MV-4-11 (cell line): ENCODE measurements around the gene DLK2.

Experiments
- DNase-seq: peaks from one replicate; lab custom pipeline; 2025; lab: John Stamatoyannopoulos, UW

DLK2 gene

DNA sequence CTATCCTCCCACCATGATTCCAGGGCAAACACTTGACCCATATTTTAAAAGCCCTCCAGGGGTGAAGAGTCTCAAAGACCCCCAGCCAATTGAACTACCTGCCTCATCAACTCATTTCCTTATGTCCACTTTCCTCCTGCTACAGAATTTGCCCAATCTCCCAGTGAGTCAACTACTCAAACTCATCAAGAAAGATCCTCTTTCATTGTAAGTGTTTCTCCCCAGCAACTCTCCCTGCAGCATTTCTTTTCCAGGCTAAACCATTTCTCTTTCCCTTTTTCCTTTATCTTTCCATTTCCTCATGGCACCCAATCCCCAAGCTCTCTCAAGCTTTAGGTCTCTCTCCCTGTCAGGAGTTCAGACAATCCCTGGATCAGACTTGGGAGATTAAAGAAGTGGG, 1.5 kb downstream of the DLK2 start:
- DNase-seq, result no peak

DNA sequence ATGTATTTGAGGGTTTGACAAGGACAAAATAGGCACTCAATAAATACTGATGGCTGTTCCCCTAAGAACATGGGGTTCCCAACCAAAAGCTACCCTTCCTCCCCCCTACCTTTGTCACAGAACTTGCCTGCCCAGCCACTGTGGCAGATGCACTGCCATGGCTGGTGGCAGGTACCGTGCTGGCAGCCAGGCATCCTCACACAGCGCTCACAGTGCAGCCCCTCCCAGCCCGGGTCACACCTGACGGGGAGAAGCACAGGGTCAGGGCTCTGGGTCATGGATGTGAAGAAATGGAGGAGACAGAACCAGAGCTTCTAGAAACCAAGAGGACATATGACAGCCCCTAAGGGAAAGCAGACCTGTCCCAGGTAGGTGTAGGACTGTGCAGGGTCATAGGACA, 2.5 kb downstream of the DLK2 start:
- no peak for DNase-seq

DNA sequence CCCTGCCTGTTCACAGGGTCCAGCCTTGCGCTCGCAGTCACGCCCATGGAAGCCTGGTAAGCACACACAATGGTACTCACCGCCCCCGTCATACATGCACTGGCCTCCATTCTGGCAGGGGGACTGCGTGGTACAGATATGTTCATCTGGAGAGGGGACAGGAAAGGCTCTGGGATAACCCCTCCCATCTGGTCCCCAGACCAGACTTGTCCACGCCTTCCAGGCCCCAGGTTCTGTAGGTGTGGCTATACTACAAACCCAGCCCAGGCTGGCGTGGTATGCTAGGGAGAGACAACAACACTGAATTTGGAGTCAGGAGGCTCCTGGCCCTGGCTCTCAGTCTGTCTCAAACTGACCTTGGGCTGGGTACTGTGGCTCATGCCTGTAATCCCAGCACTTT, 3.4 kb downstream of the DLK2 start:
- no peak for DNase-seq

DNA sequence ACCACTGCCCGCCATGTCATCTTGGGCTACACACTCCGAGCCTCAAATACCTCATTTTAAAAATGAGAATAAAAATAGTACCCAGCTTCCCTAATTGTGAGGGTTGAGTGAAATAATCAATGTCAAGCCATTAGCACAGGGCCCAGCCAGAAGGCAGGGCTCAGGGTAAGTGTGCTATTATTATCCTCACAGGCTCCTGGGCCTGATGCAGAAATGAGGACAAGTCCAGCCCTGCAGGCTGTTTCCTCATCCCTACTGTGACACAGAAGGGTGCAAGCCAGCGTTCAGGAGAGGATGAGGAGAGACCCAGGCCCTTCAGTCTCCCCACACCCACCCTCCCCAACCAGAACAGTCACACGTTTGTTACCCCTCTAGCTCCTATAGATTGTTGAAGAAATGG, 4.0 kb downstream of the DLK2 start:
- no peak for DNase-seq

DNA sequence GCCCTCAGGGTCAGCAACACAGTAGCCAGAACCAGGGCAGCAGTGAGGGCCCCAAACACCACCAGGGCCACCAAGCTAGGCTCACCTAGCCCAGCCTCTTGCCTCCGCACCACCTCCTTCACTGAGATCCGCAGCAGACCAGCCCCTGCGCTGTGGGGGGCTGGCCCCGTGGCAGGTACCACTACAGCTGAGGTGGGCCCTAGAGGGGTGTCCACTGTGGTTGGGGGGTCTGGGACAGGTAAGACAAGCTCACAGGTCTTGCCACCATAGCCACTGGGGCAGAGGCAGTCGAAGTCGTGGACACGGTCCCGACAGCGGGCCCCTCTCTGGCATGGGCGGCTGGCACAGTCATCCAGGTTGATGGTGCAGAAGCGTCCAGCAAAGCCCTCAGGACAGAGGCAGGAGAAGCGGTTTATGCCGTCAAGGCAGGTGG, 4.6 kb downstream of the DLK2 start:
- DNase-seq, result no peak

DNA sequence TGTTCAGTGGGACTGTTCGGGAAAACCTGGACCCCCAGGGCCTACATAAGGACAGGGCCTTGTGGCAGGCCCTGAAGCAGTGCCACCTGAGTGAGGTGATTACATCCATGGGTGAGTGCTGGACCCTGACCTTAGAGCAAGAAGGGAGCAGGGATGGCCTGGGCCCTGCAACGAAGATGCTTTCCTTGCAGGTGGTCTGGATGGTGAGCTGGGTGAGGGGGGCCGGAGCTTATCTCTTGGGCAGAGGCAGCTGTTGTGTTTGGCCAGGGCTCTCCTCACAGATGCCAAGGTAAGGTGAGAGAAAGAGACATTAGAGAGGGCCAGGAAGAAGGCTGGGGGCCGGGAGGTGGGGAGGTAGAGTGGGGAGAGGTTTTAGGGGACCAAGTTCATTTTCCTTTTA, 6.4 kb downstream of the DLK2 start:
- no peak for DNase-seq

DNA sequence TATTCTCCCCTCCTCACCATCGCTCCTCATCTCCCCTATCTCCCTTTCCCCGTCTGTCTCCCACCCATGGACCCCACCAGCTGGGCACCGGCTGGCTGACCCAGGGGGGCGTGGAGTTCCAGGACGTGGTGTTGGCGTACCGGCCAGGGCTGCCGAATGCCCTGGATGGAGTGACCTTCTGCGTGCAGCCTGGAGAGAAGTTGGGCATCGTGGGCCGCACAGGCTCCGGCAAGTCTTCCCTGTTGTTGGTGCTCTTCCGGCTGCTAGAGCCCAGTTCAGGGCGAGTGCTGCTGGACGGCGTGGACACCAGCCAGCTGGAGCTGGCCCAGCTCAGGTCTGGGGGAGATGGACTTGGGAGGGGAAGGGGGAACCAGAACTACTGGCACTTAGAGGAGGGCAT, 7.7 kb downstream of the DLK2 start:
- no peak for DNase-seq

DNA sequence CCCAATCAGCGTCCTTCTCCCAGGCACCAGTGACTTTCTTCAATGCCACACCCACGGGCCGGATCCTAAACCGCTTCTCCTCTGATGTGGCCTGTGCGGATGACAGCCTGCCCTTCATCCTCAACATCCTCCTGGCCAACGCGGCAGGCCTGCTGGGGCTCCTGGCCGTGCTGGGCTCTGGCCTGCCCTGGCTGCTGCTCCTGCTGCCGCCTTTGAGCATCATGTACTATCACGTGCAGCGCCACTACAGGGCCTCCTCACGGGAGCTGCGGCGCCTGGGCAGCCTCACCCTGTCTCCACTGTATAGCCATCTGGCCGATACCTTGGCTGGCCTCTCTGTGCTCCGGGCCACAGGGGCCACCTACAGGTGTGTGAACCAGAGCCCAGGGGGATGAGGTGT, 9.8 kb downstream of the DLK2 start:
- DNase-seq, result no peak

DNA sequence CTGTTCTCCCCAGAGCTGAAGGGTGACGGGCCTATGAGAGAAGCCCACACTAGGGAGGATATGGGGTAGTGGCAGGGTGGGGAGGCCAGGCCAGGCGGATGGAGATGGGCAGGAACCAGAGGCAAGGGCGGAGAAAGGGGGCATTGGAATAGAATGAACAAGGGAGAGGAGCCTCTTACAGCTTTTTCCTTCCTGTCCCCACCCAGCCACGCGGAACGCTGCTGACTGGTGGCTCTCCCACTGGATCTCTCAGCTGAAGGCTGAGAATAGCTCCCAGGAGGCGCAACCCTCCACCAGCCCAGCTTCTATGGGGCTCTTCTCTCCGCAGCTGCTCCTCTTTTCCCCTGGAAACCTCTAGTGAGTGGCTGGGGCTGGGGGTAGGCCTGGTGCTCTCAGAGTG, 10.8 kb downstream of the DLK2 start:
- no peak for DNase-seq

DNA sequence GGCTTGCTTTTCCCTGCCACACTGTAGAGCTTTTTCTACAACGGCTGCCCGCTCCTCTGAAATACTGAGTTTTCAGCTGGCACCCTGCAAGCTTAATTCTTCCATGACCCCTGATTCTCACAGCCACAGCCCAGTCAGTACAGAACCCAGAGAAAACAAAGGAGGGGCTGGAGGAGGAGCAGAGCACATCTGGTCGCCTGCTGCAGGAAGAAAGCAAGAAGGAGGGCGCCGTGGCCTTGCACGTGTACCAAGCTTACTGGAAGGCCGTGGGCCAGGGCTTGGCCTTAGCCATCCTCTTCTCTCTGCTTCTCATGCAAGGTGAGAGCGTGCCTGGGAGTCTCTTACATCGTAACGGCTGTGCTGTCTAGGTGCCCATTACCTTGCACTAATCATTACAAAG, 11.3 kb downstream of the DLK2 start:
- DNase-seq, result no peak

DNA sequence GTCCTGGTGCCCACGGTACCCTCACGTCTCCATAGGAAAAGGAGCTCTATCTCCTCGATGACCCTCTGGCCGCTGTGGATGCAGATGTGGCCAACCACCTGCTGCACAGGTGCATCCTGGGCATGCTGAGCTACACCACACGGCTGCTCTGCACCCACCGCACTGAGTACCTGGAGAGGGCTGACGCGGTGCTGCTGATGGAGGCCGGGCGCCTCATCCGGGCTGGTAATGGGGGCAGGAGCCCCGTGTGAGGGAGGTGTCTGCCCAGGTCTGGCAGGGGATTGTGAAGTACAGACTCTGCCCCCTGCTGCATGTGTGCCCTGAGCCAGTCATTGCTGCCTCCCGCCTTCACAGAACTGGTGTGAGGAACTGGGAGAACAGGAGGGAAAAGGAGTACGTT, 12.4 kb downstream of the DLK2 start:
- DNase-seq, result no peak

DNA sequence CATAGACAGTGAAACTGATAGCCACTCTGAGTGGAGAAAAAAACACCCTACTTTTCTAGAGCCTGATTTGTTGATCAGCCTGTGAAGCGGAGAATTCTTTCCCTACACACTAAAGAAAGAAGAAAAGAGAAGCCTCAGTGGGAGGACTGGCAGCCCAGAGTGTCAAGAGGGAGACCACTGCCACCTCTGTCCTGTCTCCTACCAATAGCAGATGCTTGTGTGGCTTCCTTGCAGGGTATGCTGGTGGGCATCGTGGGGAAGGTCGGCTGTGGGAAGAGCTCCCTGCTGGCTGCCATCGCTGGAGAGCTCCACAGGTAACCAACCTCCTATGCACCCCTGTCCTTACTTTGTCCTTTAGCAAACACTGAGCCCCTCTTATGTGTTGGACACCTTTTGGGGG, 17.6 kb downstream of the DLK2 start:
- no peak for DNase-seq

DNA sequence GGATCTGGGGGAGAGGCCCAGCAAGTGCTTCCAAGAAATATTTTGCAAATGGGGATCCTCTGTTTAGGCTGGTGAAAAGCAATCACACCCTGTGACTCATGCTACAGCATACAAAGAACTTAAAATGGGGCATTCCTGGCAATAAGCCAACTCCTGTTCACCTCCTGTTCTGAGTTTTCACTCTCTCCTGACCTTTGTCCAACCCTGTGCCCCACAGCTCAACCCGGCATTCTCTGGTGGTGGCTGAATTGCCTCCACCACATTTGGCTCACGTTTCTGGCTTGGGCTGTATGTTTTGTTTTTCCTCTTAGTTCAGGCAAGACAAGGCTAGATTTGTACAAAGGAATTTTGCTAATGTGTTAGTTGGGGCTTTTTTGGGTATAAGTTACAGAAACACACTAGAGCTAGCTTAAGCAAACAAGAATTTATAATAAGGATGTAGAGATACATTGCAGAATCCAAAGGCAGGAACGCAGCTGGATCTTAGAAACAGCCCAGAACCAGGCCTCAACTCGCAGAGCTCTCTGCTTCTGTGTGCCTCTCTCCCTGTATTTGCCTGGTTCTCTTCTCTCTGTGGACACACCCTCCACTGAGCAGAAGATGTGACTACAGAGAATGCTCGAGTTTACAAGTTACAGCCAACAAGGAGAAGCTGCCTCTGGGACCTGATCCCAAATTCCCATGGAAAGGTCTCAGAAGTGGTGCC, 18.6 kb downstream of the DLK2 start:
- DNase-seq, result no peak

DNA sequence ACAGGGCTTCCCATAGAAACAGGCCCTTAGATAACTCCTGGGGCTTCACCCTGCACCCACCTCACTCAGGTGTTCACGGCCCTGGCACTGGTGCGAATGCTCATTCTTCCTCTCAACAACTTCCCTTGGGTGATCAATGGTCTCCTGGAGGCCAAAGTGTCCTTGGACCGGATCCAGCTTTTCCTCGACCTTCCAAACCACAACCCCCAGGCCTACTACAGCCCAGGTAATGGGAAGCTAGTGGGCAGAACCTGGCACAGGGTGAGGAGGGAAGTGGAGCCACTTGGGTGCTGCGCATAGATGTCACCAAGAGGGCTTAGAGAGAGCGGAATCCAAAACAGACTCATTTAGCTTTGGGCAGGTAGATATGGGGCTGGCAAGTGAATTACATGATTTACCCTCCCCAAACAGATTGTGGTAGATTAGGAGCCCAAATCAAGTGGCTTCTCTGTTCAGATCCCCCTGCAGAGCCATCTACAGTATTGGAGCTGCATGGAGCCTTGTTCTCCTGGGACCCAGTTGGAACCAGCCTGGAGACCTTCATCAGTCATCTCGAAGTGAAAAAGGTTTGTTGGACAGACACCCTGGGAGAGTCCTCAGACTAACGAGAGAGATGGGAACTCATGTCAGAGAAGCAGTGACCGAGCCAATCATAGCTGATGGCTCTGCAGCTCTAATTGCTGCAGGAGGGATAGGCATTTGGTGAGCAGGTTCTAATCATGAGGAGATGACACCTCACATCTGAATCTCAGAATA, 19.5 kb downstream of the DLK2 start:
- no peak for DNase-seq

DNA sequence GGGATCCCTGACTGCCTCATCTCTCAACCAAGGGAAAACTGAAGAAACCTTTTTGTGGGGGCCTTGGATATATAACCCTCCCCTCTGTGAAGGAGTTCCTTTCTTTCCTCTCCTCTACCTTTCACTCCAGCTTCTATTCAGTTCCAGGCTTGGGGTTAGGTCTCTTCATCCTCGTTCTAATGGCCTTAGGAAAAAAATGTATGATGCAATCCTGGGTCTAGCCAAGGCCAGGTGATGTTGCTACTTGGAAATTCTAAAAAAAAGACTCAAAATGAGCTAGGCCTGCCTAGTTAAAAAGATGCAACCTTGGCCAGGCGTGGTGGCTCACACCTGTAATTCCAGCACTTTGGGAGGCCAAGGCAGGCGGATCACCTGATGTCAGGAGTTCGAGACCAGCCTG, 20.4 kb downstream of the DLK2 start:
- DNase-seq, result no peak

DNA sequence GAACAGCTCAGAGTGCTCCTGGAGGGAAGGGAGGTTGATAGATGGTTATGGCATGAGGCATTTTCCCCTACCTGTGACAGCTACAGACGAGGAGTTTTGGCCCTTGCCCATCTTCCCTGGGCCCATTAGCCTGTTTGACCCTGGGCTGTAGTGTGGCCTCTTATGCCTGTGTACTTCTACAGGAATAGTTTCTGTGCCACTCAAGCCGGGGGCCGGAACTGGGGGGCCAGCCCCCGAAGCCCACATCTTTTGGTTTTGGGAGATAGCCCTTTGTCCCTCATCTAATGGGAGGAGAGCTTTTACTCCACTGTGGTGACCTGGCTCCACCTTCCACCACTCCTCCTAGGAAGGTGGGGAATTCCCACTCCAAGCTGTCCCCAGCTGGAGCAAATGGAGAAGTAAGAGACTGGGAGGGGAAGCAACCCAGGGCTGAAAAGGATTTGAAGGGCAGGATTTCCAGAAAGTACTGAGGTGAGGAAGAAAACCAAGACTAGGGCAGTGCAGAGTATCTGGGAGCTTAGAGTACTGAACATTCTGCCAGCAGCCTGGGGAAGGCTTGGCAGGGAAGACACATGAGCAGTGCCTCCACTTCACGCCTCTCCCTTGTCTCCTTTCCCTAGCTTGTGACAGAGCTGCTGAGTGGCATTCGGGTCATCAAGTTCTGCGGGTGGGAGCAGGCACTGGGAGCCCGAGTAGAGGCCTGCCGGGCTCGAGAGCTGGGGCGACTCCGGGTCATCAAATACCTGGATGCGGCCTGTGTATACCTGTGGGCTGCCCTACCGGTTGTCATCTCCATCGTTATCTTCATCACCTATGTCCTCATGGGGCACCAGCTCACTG, 21.1 kb downstream of the DLK2 start:
- no peak for DNase-seq

DNA sequence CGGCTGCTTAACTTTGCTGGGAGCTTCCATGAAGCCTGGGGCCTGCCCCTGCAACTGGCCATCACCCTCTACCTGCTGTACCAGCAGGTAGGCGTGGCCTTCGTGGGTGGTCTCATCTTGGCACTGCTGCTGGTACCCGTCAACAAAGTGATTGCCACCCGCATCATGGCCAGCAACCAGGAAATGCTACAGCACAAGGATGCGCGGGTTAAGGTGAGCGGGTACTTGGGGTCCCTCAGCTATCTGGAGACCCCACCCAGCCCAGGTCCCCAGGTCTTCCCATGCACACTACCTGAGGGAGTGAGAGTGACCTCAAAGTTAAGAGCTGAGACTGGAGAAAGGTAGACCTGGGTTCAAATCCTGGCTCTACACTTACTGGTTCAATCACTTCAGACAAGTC, 22.2 kb downstream of the DLK2 start:
- no peak for DNase-seq

DNA sequence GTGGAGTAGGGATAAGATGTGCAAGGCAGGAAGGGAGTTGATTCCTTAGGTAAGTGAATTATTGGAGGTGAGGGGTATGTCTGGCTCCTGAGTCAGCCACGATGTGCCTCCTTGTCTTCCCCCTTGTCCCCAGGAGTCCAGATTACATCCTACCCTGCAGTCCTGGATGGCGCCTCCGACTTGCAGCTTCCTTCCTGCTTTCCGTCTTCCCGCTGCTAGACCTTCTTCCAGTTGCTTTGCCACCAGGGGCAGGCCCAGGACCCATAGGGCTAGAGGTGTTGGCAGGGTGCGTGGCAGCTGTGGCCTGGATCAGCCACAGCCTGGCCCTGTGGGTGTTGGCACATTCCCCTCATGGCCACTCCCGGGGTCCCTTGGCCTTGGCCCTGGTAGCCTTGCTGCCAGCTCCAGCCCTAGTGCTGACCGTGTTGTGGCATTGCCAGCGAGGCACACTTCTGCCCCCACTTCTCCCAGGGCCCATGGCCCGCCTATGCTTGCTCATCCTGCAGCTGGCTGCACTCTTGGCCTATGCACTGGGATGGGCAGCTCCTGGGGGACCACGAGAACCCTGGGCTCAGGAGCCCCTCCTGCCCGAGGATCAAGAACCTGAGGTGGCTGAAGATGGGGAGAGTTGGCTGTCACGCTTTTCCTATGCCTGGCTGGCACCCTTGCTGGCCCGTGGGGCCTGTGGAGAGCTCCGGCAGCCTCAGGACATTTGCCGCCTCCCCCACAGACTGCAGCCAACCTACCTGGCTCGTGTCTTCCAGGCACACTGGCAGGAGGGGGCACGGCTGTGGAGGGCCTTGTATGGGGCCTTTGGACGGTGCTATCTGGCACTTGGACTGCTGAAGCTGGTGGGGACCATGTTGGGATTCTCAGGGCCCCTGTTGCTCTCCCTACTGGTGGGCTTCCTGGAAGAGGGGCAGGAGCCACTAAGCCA, 23.1 kb downstream of the DLK2 start:
- DNase-seq, result no peak

DNA sequence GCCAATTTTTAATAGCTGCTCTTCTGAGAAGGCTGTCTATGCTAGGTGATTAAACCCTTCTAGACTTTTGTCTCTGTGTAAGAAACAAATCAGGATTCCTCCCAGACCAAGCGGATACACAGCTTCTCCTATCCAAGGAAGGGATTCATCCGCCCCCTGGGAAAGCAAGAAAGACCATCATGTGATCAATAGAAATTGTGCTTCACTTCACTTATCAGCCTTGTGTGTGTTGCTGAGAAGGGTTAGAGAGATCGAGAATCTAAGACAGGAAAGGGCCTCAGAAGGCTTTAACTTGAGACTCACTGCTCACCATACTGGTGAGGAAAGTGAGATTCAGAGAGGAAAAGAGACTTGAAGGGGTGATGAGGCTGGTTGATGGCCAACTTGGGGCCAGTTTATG, 26.5 kb downstream of the DLK2 start:
- DNase-seq, result no peak

DNA sequence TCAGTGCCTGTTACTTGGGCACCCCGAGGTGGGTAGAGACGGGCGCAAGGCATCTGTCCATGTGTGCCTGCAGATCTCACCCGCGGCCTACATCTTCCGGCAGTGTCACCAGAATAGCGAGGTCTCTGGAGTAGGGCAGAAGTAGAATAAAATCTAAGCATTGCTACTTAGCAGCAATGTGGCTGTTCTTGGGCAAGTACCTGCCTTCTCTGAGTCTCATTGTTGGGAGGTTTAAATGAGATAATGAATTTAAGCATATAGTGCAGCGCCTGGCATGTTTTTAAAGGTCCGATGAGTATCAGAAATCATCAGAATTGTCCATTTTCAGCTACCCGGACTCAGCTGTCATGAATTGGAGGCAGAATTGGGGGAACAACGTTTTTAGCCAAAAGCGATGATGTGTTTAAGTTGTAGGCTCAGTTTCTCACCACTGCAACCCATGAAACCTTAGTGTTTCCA, 27.2 kb downstream of the DLK2 start:
- no peak for DNase-seq

DNA sequence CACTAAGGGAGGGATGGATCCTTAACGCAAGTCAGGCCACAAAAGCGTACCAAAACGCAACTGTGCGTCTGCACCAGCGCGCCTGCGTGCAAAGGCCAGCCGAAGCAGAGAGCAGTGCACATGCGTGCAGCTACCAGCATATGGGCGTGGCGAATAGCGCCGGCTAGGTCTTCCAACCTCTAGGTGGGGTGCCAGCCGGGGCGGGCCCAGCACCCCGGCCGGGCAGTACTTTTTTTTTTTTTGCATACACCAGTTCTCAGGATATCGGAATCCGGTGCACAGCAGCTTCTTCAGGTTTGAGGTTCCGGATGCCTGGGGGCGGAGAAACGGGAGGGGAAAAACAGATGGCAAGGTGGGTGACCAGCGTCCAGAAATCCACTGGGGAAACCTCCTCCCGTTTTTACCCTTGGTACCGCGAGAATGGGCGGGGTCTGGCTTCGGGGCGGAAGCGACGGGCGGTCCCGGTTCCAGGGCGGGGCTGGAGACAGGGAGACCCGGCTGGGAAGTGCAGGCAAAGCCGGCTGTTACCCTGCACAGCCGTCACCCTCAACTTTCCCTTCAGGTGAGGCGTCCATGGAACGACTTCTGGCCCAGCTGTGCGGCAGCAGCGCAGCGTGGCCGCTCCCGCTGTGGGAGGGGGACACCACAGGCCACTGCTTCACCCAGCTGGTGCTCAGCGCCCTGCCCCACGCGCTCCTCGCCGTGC, 27.8 kb downstream of the DLK2 start, which contains the start of gene ABCC10:
Gene ABCC10 (plus strand): TSS at position 136 of the 706 bp plus-strand sequence. CDS start 438 bp downstream, at position 574.
- peak; percentile 95 for DNase-seq
